Activated CD4-positive, alpha-beta T cell treated with anti-CD3 and anti-CD28 coated beads, Interleukin-2, amount 50 U/mL, for 24 hours (primary cell): Measurements from ENCODE around the gene UBE3D.
"Not testable (repeated sequence)": the region's sequence is repeated elsewhere in the genome, so short reads cannot be mapped to it uniquely, and the experiment has no call there.

Experiments
- DNase-seq, 2 donors: peaks; one replicate each; pipeline ENCODE4 v3.0.0-alpha.2; 2020; ENCODE audit warnings: low read depth in 1 of 2, low spot score in 1 of 2

UBE3D gene

GRCh38 chr6:82915666-82916065 is 150.0 kb downstream of the UBE3D start:
- DNase-seq: no peak

GRCh38 chr6:82914511-82914910 is 151.1 kb downstream of the UBE3D start:
- no peak for DNase-seq

GRCh38 chr6:82910820-82911219 is 154.8 kb downstream of the UBE3D start:
- DNase-seq: no peak

- DNase-seq: no peak
Observed at GRCh38 chr6:82910395-82910794, 155.2 kb downstream of the UBE3D start.

GRCh38 chr6:82909551-82909950 is 156.1 kb downstream of the UBE3D start:
- DNase-seq: no peak

- no peak for DNase-seq
Observed at GRCh38 chr6:82908661-82909060, 157.0 kb downstream of the UBE3D start.

GRCh38 chr6:82906951-82907350 is 158.7 kb downstream of the UBE3D start:
- no peak for DNase-seq

GRCh38 chr6:82906489-82906888 is 159.2 kb downstream of the UBE3D start:
- no peak for DNase-seq

- no peak for DNase-seq
Observed at GRCh38 chr6:82904860-82905259, 160.8 kb downstream of the UBE3D start.

GRCh38 chr6:82904257-82904656 is 161.4 kb downstream of the UBE3D start:
- DNase-seq: no peak

- no peak for DNase-seq
Observed at GRCh38 chr6:82902290-82902689, 163.4 kb downstream of the UBE3D start.

- no peak for DNase-seq
Observed at GRCh38 chr6:82894653-82895259, 170.9 kb downstream of the UBE3D start.

GRCh38 chr6:82893889-82894652 is 171.6 kb downstream of the UBE3D start:
- DNase-seq: no peak

- not testable (repeated sequence) for DNase-seq
Observed at GRCh38 chr6:82891503-82891902, 174.1 kb downstream of the UBE3D start.

GRCh38 chr6:82891076-82891475 is 174.6 kb downstream of the UBE3D start:
- no peak for DNase-seq

GRCh38 chr6:82890240-82890639 is 175.4 kb downstream of the UBE3D start:
- no peak for DNase-seq

GRCh38 chr6:82889143-82889542 is 176.5 kb downstream of the UBE3D start:
- DNase-seq: no peak

GRCh38 chr6:82882363-82883023 is 183.1 kb downstream of the UBE3D start:
- no peak for DNase-seq

GRCh38 chr6:82881519-82881918 is 184.1 kb downstream of the UBE3D start:
- no peak for DNase-seq

- no peak for DNase-seq
Observed at GRCh38 chr6:82878812-82879211, 186.8 kb downstream of the UBE3D start.

- no peak for DNase-seq
Observed at GRCh38 chr6:82877213-82878195, 188.1 kb downstream of the UBE3D start.
